Natural killer cell (primary cell): Measurements from ENCODE around the gene PARD3B. TPM values are rescaled to one million over a fixed set of nuclear protein-coding genes. Genes with fewer than 3 reads are reported as not detected.

Experiments
- ATAC-seq, 3 donors: fragments of 150-1000 bp in 2 of 3; fragments of 200-7000 bp in 1 of 3; cut with Tn5 transposase; 1 replicate in 1 of 3; 2 replicates in 2 of 3; pipeline ENCODE4 v1.10.0; 2021; ENCODE audit warnings: mild to moderate bottlenecking in 2 of 3, moderate library complexity in 2 of 3
- DNase-seq, 2 donors: peaks; one replicate each; pipeline versions ENCODE4 v3.0.0 to v3.0.0-alpha.2; 2013 to 2021; ENCODE audit warnings: mixed read lengths in 1 of 2
- H3K27ac ChIP-seq: one replicate; pipeline ENCODE4 v1.5.1; 2013; ENCODE audit warnings: mild to moderate bottlenecking, low read length
- H3K27me3 ChIP-seq: one replicate; pipeline ENCODE4 v1.6.1; 2013; ENCODE audit warnings: low read length; ENCODE audit not compliant: control insufficient read depth, insufficient read depth
- H3K36me3 ChIP-seq: one replicate; pipeline ENCODE4 v1.6.1; 2013; ENCODE audit warnings: low read length; ENCODE audit not compliant: control insufficient read depth, insufficient read depth
- H3K4me1 ChIP-seq: one replicate; pipeline ENCODE4 v1.6.1; 2013; ENCODE audit warnings: low read length; ENCODE audit not compliant: control insufficient read depth, insufficient read depth
- H3K4me3 ChIP-seq: one replicate; pipeline ENCODE4 v1.5.1; 2013; ENCODE audit warnings: low read length
- H3K9me3 ChIP-seq: one replicate; pipeline ENCODE4 v1.6.1; 2013; ENCODE audit warnings: low read length; ENCODE audit not compliant: control insufficient read depth, insufficient read depth
- H3K27ac Mint-ChIP-seq, 2 donors: one replicate each; pipeline ENCODE4 v1.8.0; 2022; ENCODE audit warnings: mild to moderate bottlenecking in 2 of 2, mixed read lengths in 2 of 2, moderate library complexity in 1 of 2
- H3K27me3 Mint-ChIP-seq, 2 donors: one replicate each; pipeline ENCODE4 v1.8.0; 2022; ENCODE audit warnings: low read depth in 2 of 2, mixed read lengths in 2 of 2
- H3K36me3 Mint-ChIP-seq: one replicate; pipeline ENCODE4 v1.8.0; 2022; ENCODE audit warnings: mixed read lengths
- H3K4me1 Mint-ChIP-seq, 2 donors: one replicate each; pipeline ENCODE4 v1.8.0; 2022; ENCODE audit warnings: mixed read lengths in 2 of 2
- H3K4me3 Mint-ChIP-seq: one replicate; pipeline ENCODE4 v1.8.0; 2022; ENCODE audit warnings: mild to moderate bottlenecking, moderate library complexity, mixed read lengths
- H3K9me3 Mint-ChIP-seq, 2 donors: one replicate each; pipeline ENCODE4 v1.8.0; 2022; ENCODE audit warnings: mixed read lengths in 2 of 2
- WGBS: methylation state at CpG from one replicate; pipeline ENCODE4 v1.1.7; 2013; ENCODE audit warnings: missing lambda C conversion rate; ENCODE audit not compliant: insufficient coverage; 5-methylcytosine and 5-hydroxymethylcytosine counted together
- intact Hi-C: fragments of 100-400 bp; cut with micrococcal nuclease; formaldehyde crosslinking; loops from one replicate; pipeline ENCODE4 v1.14.2; 2022
- total RNA-seq, 4 donors: library from RNA; stranded (reverse); fragments of 120-200 nt in 1 of 4; gene quantifications; one replicate each; pipeline versions ENCODE4 v1.2.3 to v1.2.4, GENCODE V29; 2013 to 2022
- TF ChIP-seq, protein P1 (sequence below): fragments of 200-600 bp; IDR thresholded peaks from one replicate; pipeline ENCODE4 v1.8.0; 2022; ENCODE audit warnings: antibody characterized with exemption

Gene PARD3B
- total RNA-seq, 3 donors from 2014 or later (not counting 1 experiment from before 2014, with no cell fraction given), result 0.13 to 0.45 TPM; not detected in 1

DNA sequence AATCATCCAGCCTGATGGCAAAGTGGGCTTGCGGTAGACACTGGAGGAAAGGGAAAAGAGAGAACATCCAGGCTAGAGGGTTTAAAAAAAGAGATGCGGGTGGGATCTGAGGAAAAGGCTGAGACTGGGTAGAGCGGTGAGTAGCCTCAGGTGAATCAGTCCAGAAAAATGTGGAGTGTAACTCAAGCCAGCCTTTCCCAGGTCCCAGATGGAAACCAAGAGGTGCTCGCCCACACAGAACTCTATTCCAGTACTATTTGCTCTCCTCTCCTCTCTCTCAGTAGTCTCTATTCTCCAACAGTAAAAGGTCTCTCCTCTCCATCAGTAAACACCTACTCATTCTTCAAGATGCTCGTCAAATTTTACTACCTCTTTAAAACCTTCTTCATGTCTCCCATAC, 1098.7 kb downstream of the PARD3B start:
- WGBS, result 91% methylated on average over 5 of the region's 5 CpGs
- Mint-ChIP-seq H3K4me3 (no peak overlapping the region), H3K9me3 (no peaks in the 10 kb centered on the region), H3K27ac (no peak overlapping the region), H3K4me1 (no peaks in the 10 kb centered on the region), H3K36me3 (no peaks in the 10 kb centered on the region), H3K27me3 (peaks cover 17 to 25% of the 10 kb centered on the region in 2 donors)
- Histone ChIP-seq H3K9me3 (no peaks in the 10 kb centered on the region), H3K4me1 (no peaks in the 10 kb centered on the region), H3K27me3 (peaks cover 2% of the 10 kb centered on the region), H3K27ac (no peak overlapping the region), H3K36me3 (no peaks in the 10 kb centered on the region), H3K4me3 (no peak overlapping the region)
- DNase-seq (no peak), ATAC-seq (no peak)
- intact Hi-C loops, result no loop called here
- TF ChIP-seq, protein P1, sequence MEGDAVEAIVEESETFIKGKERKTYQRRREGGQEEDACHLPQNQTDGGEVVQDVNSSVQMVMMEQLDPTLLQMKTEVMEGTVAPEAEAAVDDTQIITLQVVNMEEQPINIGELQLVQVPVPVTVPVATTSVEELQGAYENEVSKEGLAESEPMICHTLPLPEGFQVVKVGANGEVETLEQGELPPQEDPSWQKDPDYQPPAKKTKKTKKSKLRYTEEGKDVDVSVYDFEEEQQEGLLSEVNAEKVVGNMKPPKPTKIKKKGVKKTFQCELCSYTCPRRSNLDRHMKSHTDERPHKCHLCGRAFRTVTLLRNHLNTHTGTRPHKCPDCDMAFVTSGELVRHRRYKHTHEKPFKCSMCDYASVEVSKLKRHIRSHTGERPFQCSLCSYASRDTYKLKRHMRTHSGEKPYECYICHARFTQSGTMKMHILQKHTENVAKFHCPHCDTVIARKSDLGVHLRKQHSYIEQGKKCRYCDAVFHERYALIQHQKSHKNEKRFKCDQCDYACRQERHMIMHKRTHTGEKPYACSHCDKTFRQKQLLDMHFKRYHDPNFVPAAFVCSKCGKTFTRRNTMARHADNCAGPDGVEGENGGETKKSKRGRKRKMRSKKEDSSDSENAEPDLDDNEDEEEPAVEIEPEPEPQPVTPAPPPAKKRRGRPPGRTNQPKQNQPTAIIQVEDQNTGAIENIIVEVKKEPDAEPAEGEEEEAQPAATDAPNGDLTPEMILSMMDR, result no peak

DNA sequence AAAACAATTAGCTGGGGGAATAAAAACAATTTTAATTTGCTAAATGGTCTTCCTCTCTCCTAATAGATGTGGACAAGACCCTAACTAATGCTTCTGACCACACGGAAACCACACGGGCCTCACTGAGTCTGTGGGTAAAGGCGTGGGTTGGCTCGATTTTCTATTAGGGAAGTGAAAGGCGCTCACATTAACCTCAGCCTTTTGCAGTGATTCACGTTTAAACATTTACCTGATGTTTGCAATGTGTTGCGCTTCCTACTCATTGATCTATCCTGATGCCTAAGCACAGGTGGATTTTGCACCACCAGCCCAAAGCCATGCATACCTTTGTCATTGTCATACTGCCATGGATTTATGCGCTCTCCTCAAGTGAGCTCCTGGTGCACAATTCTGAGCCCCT, 1101.4 kb downstream of the PARD3B start:
- no peaks in the 10 kb centered on the region for H3K9me3 Mint-ChIP-seq
- no peaks in the 10 kb centered on the region for H3K4me1 Mint-ChIP-seq
- WGBS, result 45% methylated on average over 8 of the region's 8 CpGs
- H3K4me3 Mint-ChIP-seq, result no peak overlapping the region
- no peak for DNase-seq
- no peaks in the 10 kb centered on the region for H3K4me1 ChIP-seq
- no peak for ATAC-seq
- H3K4me3 ChIP-seq, result no peak overlapping the region
- no peak overlapping the region for H3K27ac ChIP-seq
- intact Hi-C loops, result no loop called here
- peaks cover 17 to 19% of the 10 kb centered on the region in 2 donors for H3K27me3 Mint-ChIP-seq
- H3K36me3 Mint-ChIP-seq, result no peaks in the 10 kb centered on the region
- H3K27ac Mint-ChIP-seq, result no peak overlapping the region
- H3K36me3 ChIP-seq, result no peaks in the 10 kb centered on the region
- TF ChIP-seq, protein P1, result no peak
- H3K9me3 ChIP-seq, result no peaks in the 10 kb centered on the region
- H3K27me3 ChIP-seq, result peaks cover 2% of the 10 kb centered on the region

DNA sequence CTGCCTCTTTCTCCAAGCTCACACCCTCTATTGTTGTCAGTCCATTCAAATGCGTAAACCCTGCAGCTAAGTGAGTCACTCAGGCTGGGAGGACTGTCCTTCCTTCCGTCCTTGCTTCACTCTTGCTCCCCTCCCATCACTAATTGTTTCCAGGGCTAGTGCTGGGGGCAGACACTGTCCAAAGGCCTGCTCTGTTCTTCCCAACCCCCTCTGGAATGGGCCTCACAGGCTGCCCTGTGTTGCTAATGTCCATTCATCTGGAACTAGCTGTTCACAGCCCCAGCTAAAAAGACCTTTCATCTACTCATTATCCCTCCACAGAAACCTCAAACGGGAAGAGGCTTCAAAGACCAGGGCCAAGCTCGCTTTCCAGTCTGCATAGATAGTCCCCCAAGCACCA, 1105.2 kb downstream of the PARD3B start:
- Mint-ChIP-seq H3K27ac (no peak overlapping the region), H3K9me3 (no peaks in the 10 kb centered on the region), H3K36me3 (no peaks in the 10 kb centered on the region), H3K27me3 (peaks cover 2 to 6% of the 10 kb centered on the region in 2 donors), H3K4me3 (no peak overlapping the region), H3K4me1 (no peaks in the 10 kb centered on the region)
- Histone ChIP-seq H3K27ac (no peak overlapping the region), H3K36me3 (no peaks in the 10 kb centered on the region), H3K4me1 (no peaks in the 10 kb centered on the region), H3K27me3 (peaks cover 2% of the 10 kb centered on the region), H3K4me3 (no peak overlapping the region), H3K9me3 (no peaks in the 10 kb centered on the region)
- no peak for DNase-seq
- intact Hi-C loops, result no loop called here
- ATAC-seq, result no peak
- whole genome bisulfite sequencing, result 71% methylated on average over 4 of the region's 4 CpGs
- TF ChIP-seq, protein P1, result no peak

DNA sequence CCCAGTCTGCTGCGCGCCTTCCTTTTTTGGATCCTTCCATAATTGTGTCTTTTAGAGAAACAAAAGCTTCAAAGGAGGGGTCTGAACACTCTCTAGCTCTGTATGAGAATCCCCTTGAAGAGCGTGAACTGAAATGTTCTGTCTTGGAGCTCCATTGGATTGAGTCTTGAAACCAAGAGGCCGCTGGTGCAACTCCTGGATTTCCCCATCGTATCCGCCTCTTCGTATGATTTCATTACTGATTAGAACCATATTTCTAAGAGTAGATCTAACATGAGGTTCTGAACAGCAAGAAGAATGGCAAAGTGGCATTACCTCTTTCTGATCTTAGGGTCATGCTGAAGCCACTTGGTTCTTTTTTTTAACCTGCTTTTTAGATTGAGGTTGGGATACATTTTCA, 1105.7 kb downstream of the PARD3B start:
- peaks cover 0 to 5% of the 10 kb centered on the region in 2 donors for H3K27me3 Mint-ChIP-seq
- no peaks in the 10 kb centered on the region for H3K36me3 Mint-ChIP-seq

More for the DNA sequence above, 1105.7 kb downstream of the PARD3B start:
- Mint-ChIP-seq H3K27ac (no peak overlapping the region), H3K4me3 (no peak overlapping the region), H3K4me1 (no peaks in the 10 kb centered on the region), H3K9me3 (no peaks in the 10 kb centered on the region)
- ATAC-seq (no peak), DNase-seq (no peak)
- 96% methylated on average over 7 of the region's 7 CpGs for WGBS
- H3K4me3 ChIP-seq, result no peak overlapping the region
- intact Hi-C loops, result no loop called here
- H3K9me3 ChIP-seq, result no peaks in the 10 kb centered on the region
- no peaks in the 10 kb centered on the region for H3K4me1 ChIP-seq
- H3K27me3 ChIP-seq, result peaks cover under 1% of the 10 kb centered on the region
- no peaks in the 10 kb centered on the region for H3K36me3 ChIP-seq
- H3K27ac ChIP-seq, result no peak overlapping the region
- TF ChIP-seq, protein P1, result no peak
